GM10847 (cell line): ENCODE data around the gene SEC14L5.

Experiments used
- POLR2A ChIP-seq: IDR thresholded peaks from 2 replicates; pipeline ENCODE4 v1.6.1; 2011; ENCODE audit not compliant: insufficient read length; ENCODE audit errors: extremely low read depth

The SEC14L5 gene

GRCh38 chr16:4987580-4988374, 29.6 kb downstream of the SEC14L5 start:
- TF ChIP-seq POLR2A = no peak

- TF ChIP-seq POLR2A = no peak
Observed at GRCh38 chr16:4988647-4989046, 30.5 kb downstream of the SEC14L5 start.

DNA sequence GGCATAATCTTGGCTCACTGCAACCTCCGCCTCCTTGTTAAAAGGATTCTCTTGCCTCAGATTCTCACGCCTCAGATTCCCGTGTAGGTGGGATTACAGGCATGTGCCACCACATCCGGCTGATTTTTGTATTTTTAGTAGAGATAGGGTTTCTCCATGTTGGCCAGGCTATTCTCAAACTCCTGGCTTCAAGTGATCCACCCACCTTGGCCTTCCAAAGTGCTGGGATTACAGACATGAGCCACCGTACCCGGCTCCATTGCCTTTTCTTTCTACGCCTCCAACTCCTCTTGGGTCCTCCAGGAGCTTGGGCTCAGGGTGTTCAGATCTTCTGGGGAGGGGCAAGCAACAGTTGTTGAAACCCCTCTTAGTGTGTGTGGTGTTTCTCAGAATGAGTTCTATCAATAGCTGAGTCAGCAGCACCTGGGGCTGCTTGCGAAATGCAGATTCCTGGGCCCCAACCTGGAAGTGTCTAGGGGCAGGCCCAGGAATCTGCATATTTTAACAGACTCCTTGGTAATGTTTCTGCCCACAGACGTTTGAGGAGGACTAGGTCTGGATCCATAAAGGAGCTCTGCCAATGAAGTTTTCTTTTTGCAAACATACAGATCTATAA, 31.4 kb downstream of the SEC14L5 start:
- TF ChIP-seq POLR2A = no peak

DNA sequence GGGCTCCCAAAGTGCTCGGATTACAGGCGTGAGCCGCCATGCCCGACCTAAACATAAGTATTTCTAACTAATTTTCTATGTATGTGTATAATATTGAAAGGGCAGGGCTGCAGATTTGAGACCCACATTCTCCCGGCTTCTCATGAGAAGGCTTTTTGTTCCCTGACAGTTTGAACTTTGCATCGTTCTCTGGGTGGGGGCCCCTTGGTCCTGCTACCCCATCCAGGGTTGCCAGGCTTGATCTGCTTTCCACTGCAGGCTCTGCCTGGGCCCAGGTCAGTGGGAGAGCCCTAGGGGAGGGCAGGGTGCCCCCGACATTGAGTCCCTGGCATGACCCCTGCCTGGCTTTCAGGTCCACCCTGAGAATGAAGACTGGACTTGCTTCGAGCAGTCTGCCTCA, 32.3 kb downstream of the SEC14L5 start:
- no peak for TF ChIP-seq POLR2A

- TF ChIP-seq POLR2A = no peak
Observed at GRCh38 chr16:4991754-4992153, 33.6 kb downstream of the SEC14L5 start.

- no peak for TF ChIP-seq POLR2A
Observed at GRCh38 chr16:4994719-4995434, 36.7 kb downstream of the SEC14L5 start.

- no peak for TF ChIP-seq POLR2A
Observed at GRCh38 chr16:5000573-5001001, 42.5 kb downstream of the SEC14L5 start.

DNA sequence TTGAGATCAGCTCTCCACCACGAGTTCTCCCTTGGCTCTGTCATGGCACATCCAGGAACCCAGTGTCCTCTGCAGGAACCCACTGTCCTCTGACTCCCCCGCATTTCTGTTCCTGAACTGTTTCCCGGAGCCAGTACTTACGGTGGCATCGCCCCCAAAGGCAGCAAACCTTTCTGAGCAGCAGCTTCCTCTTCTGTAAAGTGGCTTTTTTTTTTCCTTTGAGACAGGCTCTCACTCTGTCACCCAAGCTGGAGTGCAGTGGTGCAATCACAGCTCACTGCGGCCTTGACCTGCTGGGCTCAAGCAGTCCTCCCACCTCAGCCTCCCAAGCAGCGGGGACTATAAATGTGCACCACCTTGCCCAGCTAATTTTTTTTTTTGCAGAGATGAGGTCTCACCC, 43.4 kb downstream of the SEC14L5 start:
- no peak for TF ChIP-seq POLR2A

- no peak for TF ChIP-seq POLR2A
Observed at GRCh38 chr16:5001986-5002385, 43.9 kb downstream of the SEC14L5 start.

GRCh38 chr16:5002699-5003143, 44.6 kb downstream of the SEC14L5 start:
- TF ChIP-seq POLR2A = no peak

DNA sequence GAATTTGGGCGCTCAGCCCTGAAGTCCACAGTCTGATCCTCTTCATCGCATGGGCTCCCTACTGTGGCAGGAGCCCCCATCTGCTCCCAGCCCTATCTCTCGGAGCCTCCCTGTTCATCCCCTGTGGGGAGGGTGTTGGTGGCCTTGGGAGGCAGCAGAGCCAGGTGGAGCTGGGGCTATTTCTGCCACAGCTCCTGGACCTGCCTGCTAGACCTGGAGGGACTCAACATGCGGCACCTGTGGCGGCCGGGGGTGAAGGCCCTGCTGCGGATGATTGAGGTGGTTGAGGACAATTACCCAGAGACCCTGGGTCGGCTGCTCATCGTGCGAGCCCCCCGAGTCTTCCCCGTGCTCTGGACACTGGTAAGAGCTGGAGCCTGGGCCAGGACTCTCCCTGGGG, 45.1 kb downstream of the SEC14L5 start:
- no peak for TF ChIP-seq POLR2A

GRCh38 chr16:5003828-5004227, 45.7 kb downstream of the SEC14L5 start:
- no peak for TF ChIP-seq POLR2A

DNA sequence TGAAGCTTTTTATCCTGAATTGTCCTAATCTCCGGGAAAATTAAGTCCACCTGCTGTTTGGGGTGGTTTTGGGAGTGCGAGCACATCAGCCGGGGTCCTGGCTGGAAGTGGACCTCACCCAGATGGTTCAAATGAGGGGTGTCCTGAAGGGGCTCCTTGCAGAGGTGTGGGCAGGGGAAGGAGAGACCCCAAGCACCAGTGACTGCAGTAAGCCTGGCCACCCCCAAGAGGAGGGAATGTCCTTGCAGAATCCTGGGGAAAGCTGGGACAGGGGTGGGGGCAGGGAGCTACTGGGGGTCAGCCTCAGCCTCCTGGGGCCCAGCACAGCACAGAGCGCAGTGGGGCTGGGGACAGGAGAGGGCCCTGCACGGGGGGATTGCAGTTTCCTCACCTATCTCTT, 46.2 kb downstream of the SEC14L5 start:
- no peak for TF ChIP-seq POLR2A

GRCh38 chr16:5005916-5006315, 47.8 kb downstream of the SEC14L5 start:
- TF ChIP-seq POLR2A = no peak

- TF ChIP-seq POLR2A = no peak
Observed at GRCh38 chr16:5006348-5007193, 48.4 kb downstream of the SEC14L5 start.
